ENCODE data around the gene RABGAP1L.

- TF ChIP-seq CTCF (IDR thresholded peaks at IDR 0.05) (no peak), POLR2A (IDR thresholded peaks at IDR 0.05) (no peak)
Measured at GRCh38 chr1:174445351-174445750, 286.0 kb downstream of the RABGAP1L start.
